H9 (cell line): ENCODE measurements around the gene RAB4B. TPM values are rescaled to one million over a fixed set of nuclear protein-coding genes. Genes with fewer than 3 reads are reported as not detected.

Experiments used
- DNase-seq: peaks from one replicate; pipeline ENCODE4 v3.0.0-alpha.2; 2017
- H2AFZ ChIP-seq: one replicate; pipeline ENCODE4 v1.6.1; 2013; ENCODE audit warnings: mild to moderate bottlenecking, low read length, control low read depth, moderate library complexity
- H2AK5ac ChIP-seq: 2 replicates; pipeline ENCODE4 v1.6.1; 2013; ENCODE audit warnings: low read length, control low read depth, mixed read lengths; ENCODE audit not compliant: insufficient read length
- H2BK120ac ChIP-seq: one replicate; pipeline ENCODE4 v1.6.1; 2013; ENCODE audit warnings: low read depth, mild to moderate bottlenecking, low read length, control low read depth, inconsistent platforms; ENCODE audit not compliant: poor library complexity, severe bottlenecking
- H2BK12ac ChIP-seq: 2 replicates; pipeline ENCODE4 v1.6.1; 2013; ENCODE audit warnings: low read length, control low read depth, mixed read lengths, low read depth; ENCODE audit not compliant: insufficient read length
- H2BK15ac ChIP-seq: 2 replicates; pipeline ENCODE4 v1.6.1; 2013; ENCODE audit warnings: low read depth, low read length, control low read depth
- H2BK20ac ChIP-seq: one replicate; pipeline ENCODE4 v1.6.1; 2013; ENCODE audit warnings: low read depth, mild to moderate bottlenecking, low read length, control low read depth, inconsistent platforms; ENCODE audit not compliant: poor library complexity, severe bottlenecking
- H2BK5ac ChIP-seq: 2 replicates; pipeline ENCODE4 v1.6.1; 2013; ENCODE audit warnings: low read length, control low read depth, mixed read lengths; ENCODE audit not compliant: insufficient read length
- H3K14ac ChIP-seq: 2 replicates; pipeline ENCODE4 v1.6.1; 2013; ENCODE audit warnings: low read length, control low read depth; ENCODE audit not compliant: insufficient read depth
- H3K18ac ChIP-seq: 2 replicates; pipeline ENCODE4 v1.6.1; 2013; ENCODE audit warnings: low read depth, mild to moderate bottlenecking, mixed read lengths, low read length, control low read depth; ENCODE audit not compliant: insufficient read length
- H3K23ac ChIP-seq: 2 replicates; pipeline ENCODE4 v1.6.1; 2013; ENCODE audit warnings: low read length, control low read depth, mixed read lengths, low read depth; ENCODE audit not compliant: insufficient read length
- H3K23me2 ChIP-seq: 2 replicates; pipeline ENCODE4 v1.6.1; 2013; ENCODE audit warnings: low read depth, mild to moderate bottlenecking, mixed read lengths, low read length, control low read depth; ENCODE audit not compliant: insufficient read length, poor library complexity, severe bottlenecking
- H3K27ac ChIP-seq: 2 replicates; pipeline ENCODE4 v1.5.1; 2013; ENCODE audit warnings: low read length, control low read depth, mixed read lengths, low read depth; ENCODE audit not compliant: insufficient read length
- H3K27me3 ChIP-seq: 2 replicates; pipeline ENCODE4 v1.6.1; 2013; ENCODE audit warnings: low read length, control low read depth, inconsistent platforms; ENCODE audit not compliant: insufficient read depth
- H3K4ac ChIP-seq: 2 replicates; pipeline ENCODE4 v1.6.1; 2013; ENCODE audit warnings: low read depth, mild to moderate bottlenecking, control low read depth, inconsistent platforms, low read length, moderate library complexity
- H3K4me1 ChIP-seq: 2 replicates; pipeline ENCODE4 v1.6.1; 2013; ENCODE audit warnings: low read length, control low read depth, inconsistent platforms; ENCODE audit not compliant: insufficient read depth
- H3K4me2 ChIP-seq: 2 replicates; pipeline ENCODE4 v1.6.1; 2013; ENCODE audit warnings: low read length, control low read depth, mixed read lengths; ENCODE audit not compliant: insufficient read length, insufficient read depth
- H3K56ac ChIP-seq: 2 replicates; pipeline ENCODE4 v1.6.1; 2013; ENCODE audit warnings: low read depth, mild to moderate bottlenecking, mixed read lengths, low read length, control low read depth; ENCODE audit not compliant: insufficient read length
- H3K79me1 ChIP-seq: 2 replicates; pipeline ENCODE4 v1.6.1; 2013; ENCODE audit warnings: low read depth, mild to moderate bottlenecking, moderate library complexity, low read length, control low read depth, inconsistent platforms; ENCODE audit not compliant: insufficient read depth, poor library complexity, severe bottlenecking
- H3K79me2 ChIP-seq: 2 replicates; pipeline ENCODE4 v1.6.1; 2013; ENCODE audit warnings: low read length, control low read depth, inconsistent platforms; ENCODE audit not compliant: insufficient read depth
- H3K9ac ChIP-seq: 2 replicates; pipeline ENCODE4 v1.6.1; 2013; ENCODE audit warnings: low read length, control low read depth, mixed read lengths; ENCODE audit not compliant: insufficient read length; ENCODE audit errors: extremely low read depth
- H3K9me3 ChIP-seq: one replicate; pipeline ENCODE4 v1.6.1; 2013; ENCODE audit warnings: low read depth, low read length, inconsistent platforms; ENCODE audit not compliant: control insufficient read depth
- H3T11ph ChIP-seq: one replicate; pipeline ENCODE4 v1.6.1; 2013; ENCODE audit warnings: mild to moderate bottlenecking, low read length, control low read depth, inconsistent platforms
- H4K20me1 ChIP-seq: one replicate; pipeline ENCODE4 v1.6.1; 2013; ENCODE audit not compliant: control insufficient read depth, insufficient read length, insufficient read depth
- H4K5ac ChIP-seq: 2 replicates; pipeline ENCODE4 v1.6.1; 2013; ENCODE audit warnings: low read depth, mild to moderate bottlenecking, mixed read lengths, low read length, control low read depth; ENCODE audit not compliant: insufficient read length
- H4K8ac ChIP-seq: replicated peaks from 2 replicates; pipeline ENCODE4 v1.6.1; 2013; ENCODE audit warnings: low read length, control low read depth, mixed read lengths, low read depth; ENCODE audit not compliant: insufficient read length
- H4K91ac ChIP-seq: 2 replicates; pipeline ENCODE4 v1.6.1; 2013; ENCODE audit warnings: low read depth, mild to moderate bottlenecking, moderate library complexity, mixed read lengths, low read length, control low read depth; ENCODE audit not compliant: insufficient read length
- H3K27ac Mint-ChIP-seq, 3 experiments: 2 replicates in 2 of 3; 3 replicates in 1 of 3; pipeline ENCODE4 v1.8.0; 2020 to 2021; ENCODE audit warnings: mixed read lengths in 3 of 3, mild to moderate bottlenecking in 1 of 3, moderate library complexity in 1 of 3
- H3K27me3 Mint-ChIP-seq: 2 replicates; pipeline ENCODE4 v1.8.0; 2021; ENCODE audit warnings: low read depth, mild to moderate bottlenecking, moderate library complexity, mixed read lengths
- H3K36me3 Mint-ChIP-seq, 3 experiments: 2 replicates in 2 of 3; 3 replicates in 1 of 3; pipeline ENCODE4 v1.8.0; 2020 to 2021; ENCODE audit warnings: low read depth in 3 of 3, mixed read lengths in 3 of 3; ENCODE audit not compliant: insufficient read depth in 1 of 3
- H3K4me1 Mint-ChIP-seq, 2 experiments: 2 replicates each; pipeline ENCODE4 v1.8.0; 2020; ENCODE audit warnings: mixed read lengths in 2 of 2
- H3K4me3 Mint-ChIP-seq, 2 experiments: 2 replicates in 1 of 2; 3 replicates in 1 of 2; pipeline ENCODE4 v1.8.0; 2020 to 2021; ENCODE audit warnings: mild to moderate bottlenecking in 2 of 2, mixed read lengths in 2 of 2, moderate library complexity in 1 of 2
- H3K9me3 Mint-ChIP-seq, 2 experiments: 2 replicates in 1 of 2; 3 replicates in 1 of 2; pipeline ENCODE4 v1.8.0; 2020; ENCODE audit warnings: mild to moderate bottlenecking in 2 of 2, mixed read lengths in 2 of 2, moderate library complexity in 1 of 2
- CTCF ChIP-seq: fragments of 200-600 bp; sonication (generic); conservative IDR thresholded peaks from 3 replicates; pipeline ENCODE4 v1.8.0; 2021; ENCODE audit warnings: antibody characterized with exemption, mild to moderate bottlenecking
- WGBS: extraction: QIAGEN DNeasy Blood & Tissue Kit; methylation state at CpG from one replicate; pipeline ENCODE4 v1.1.7; 2013; ENCODE audit warnings: missing lambda C conversion rate, low lambda C conversion rate, mixed read lengths; ENCODE audit not compliant: insufficient read length; ENCODE audit errors: extremely low coverage; 5-methylcytosine and 5-hydroxymethylcytosine counted together
- total RNA-seq: library from RNA; stranded (reverse); gene quantifications from 2 replicates; pipeline ENCODE4 v1.2.1, GENCODE V29; 2021

Gene RAB4B
- total RNA-seq, 1 experiment from 2014 or later, result 26.8 TPM

GRCh38 chr19:40774916-40775631 is 3.0 kb upstream of the RAB4B start, which contains the start of gene MIA:
Gene MIA (plus strand): TSS chr19:40775521. CDS start chr19:40775543, 22 bp downstream.
- Histone ChIP-seq H3K27ac (no peak within 1 kb of the TSS), H3T11ph (no peak within 1 kb of the TSS), H3K23ac (no peak within 1 kb of the TSS), H2AK5ac (no peak within 1 kb of the TSS), H4K91ac (no peak within 1 kb of the TSS), H2BK12ac (no peak within 1 kb of the TSS), H2BK15ac (no peak within 1 kb of the TSS), H3K79me2 (no peaks in the 10 kb centered on the region), H4K20me1 (no peaks in the 10 kb centered on the region), H3K23me2 (peaks cover 4% of the 10 kb centered on the region), H3K4me1 (0 out of 2 replicates have a peak, but pooled peaks cover 2% of the 10 kb centered on the region), H2AFZ (no peak within 1 kb of the TSS), H3K14ac (0 out of 2 replicates have a peak within 1 kb of the TSS, but pooled peaks have one; percentile 46), H4K8ac (no peak within 1 kb of the TSS), H2BK5ac (no peak within 1 kb of the TSS), H3K4me2 (no peak within 1 kb of the TSS), H2BK120ac (no peak within 1 kb of the TSS), H3K79me1 (no peaks in the 10 kb centered on the region), H3K18ac (no peak within 1 kb of the TSS), H3K9me3 (no peaks in the 10 kb centered on the region), H3K27me3 (no peaks in the 10 kb centered on the region), H3K4ac (no peak within 1 kb of the TSS), H3K9ac (no peak within 1 kb of the TSS), H3K56ac (no peak within 1 kb of the TSS), H4K5ac (peak within 1 kb of the TSS; percentile 57), H2BK20ac (no peak within 1 kb of the TSS)
- TF ChIP-seq CTCF, result no peak
- peak within 1 kb of the TSS in 2 of 3 experiments; percentile 51 to 68; a peak in 1 of 7 replicates for H3K27ac Mint-ChIP-seq
- peaks cover 23 to 30% of the 10 kb centered on the region in 2 experiments for H3K4me1 Mint-ChIP-seq
- H3K27me3 Mint-ChIP-seq, result no peaks in the 10 kb centered on the region
- H3K36me3 Mint-ChIP-seq, result peaks cover 0 to 6% (median 5%) of the 10 kb centered on the region in 3 experiments; a peak in 3 of 7 replicates
- no peak for DNase-seq
- H3K9me3 Mint-ChIP-seq, result peaks cover 0 to 2% of the 10 kb centered on the region in 2 experiments; a peak in 4 of 5 replicates
- H3K4me3 Mint-ChIP-seq, result peak within 1 kb of the TSS in 1 of 2 experiments; percentile 55; a peak in 1 of 5 replicates
- no CpG with 5 or more reads among the region's 9 CpGs for WGBS
